GM23248 (cell line): ENCODE measurements around the gene TBC1D23. TPM values are rescaled to one million over a fixed set of nuclear protein-coding genes. Genes with fewer than 3 reads are reported as not detected.
"Not testable (repeated sequence)": the region's sequence is repeated elsewhere in the genome, so short reads cannot be mapped to it uniquely, and the experiment has no call there.

Source experiments
- DNase-seq: peaks from one replicate; pipeline ENCODE4 v3.0.0-alpha.2; 2015
- H2AFZ ChIP-seq: fragments of 200-600 bp; sonication (generic); 2 replicates; pipeline ENCODE4 v1.6.1; 2016; ENCODE audit warnings: antibody characterized with exemption
- H3F3A ChIP-seq: fragments of 200-600 bp; sonication (generic); 2 replicates; pipeline ENCODE4 v1.6.1; 2016; ENCODE audit warnings: mild to moderate bottlenecking, antibody characterized with exemption, mixed run types; ENCODE audit not compliant: insufficient read depth
- H3K27ac ChIP-seq: fragments of 200-600 bp; sonication (generic); 2 replicates; pipeline ENCODE4 v1.5.1; 2016; ENCODE audit warnings: mild to moderate bottlenecking
- H3K27me3 ChIP-seq: fragments of 200-600 bp; sonication (generic); replicated peaks from 2 replicates; pipeline ENCODE4 v1.6.1; 2016; ENCODE audit warnings: mild to moderate bottlenecking; ENCODE audit not compliant: insufficient read depth
- H3K36me3 ChIP-seq: fragments of 200-600 bp; sonication (generic); 2 replicates; pipeline ENCODE4 v1.6.1; 2016; ENCODE audit warnings: low read depth, mild to moderate bottlenecking
- H3K4me1 ChIP-seq: fragments of 200-600 bp; sonication (generic); 2 replicates; pipeline ENCODE4 v1.6.1; 2016; ENCODE audit warnings: mild to moderate bottlenecking; ENCODE audit not compliant: insufficient read depth
- H3K4me2 ChIP-seq: fragments of 200-600 bp; sonication (generic); one replicate; pipeline ENCODE4 v1.6.1; 2016; ENCODE audit warnings: mild to moderate bottlenecking; ENCODE audit not compliant: unreplicated experiment
- H3K4me3 ChIP-seq: fragments of 200-600 bp; sonication (generic); 2 replicates; pipeline ENCODE4 v1.5.1; 2016; ENCODE audit warnings: mild to moderate bottlenecking
- H3K79me2 ChIP-seq: fragments of 200-600 bp; sonication (generic); 2 replicates; pipeline ENCODE4 v1.6.1; 2016; ENCODE audit warnings: mild to moderate bottlenecking; ENCODE audit not compliant: insufficient read depth
- H3K9ac ChIP-seq: fragments of 200-600 bp; sonication (generic); 2 replicates; pipeline ENCODE4 v1.6.1; 2016; ENCODE audit warnings: mild to moderate bottlenecking
- H3K9me2 ChIP-seq: fragments of 200-600 bp; sonication (generic); 2 replicates; pipeline ENCODE4 v1.6.1; 2016; ENCODE audit warnings: mixed run types, mild to moderate bottlenecking, moderate library complexity; ENCODE audit not compliant: insufficient read depth
- H3K9me3 ChIP-seq: fragments of 200-600 bp; sonication (generic); one replicate; pipeline ENCODE4 v1.6.1; 2017; ENCODE audit warnings: low read depth
- H4K20me1 ChIP-seq: fragments of 200-600 bp; sonication (generic); 2 replicates; pipeline ENCODE4 v1.6.0; 2016; ENCODE audit not compliant: insufficient read depth
- EZH2 ChIP-seq: fragments of 200-600 bp; sonication (generic); IDR thresholded peaks from 2 replicates; pipeline ENCODE4 v1.6.1; 2018; ENCODE audit warnings: antibody characterized with exemption, mild to moderate bottlenecking; ENCODE audit not compliant: insufficient read depth, poor library complexity, severe bottlenecking
- EZH2phosphoT487 ChIP-seq: fragments of 200-600 bp; sonication (generic); IDR thresholded peaks from 2 replicates; pipeline ENCODE4 v1.6.1; 2018; ENCODE audit warnings: antibody characterized with exemption, moderate library complexity, mild to moderate bottlenecking, low read depth; ENCODE audit not compliant: insufficient read depth
- WGBS, 2 experiments: methylation state at CpG; one replicate each; pipeline ENCODE4 v1.1.6; 2015 to 2017; ENCODE audit warnings: low lambda C conversion rate in 2 of 2, low coverage in 1 of 2; ENCODE audit errors: missing lambda C conversion rate in 2 of 2; 5-methylcytosine and 5-hydroxymethylcytosine counted together
- in situ Hi-C: fragments of 300-500 bp; cut with MboI; formaldehyde crosslinking; loops from 2 replicates; pipeline ENCODE4 v1.15.0; 2020
- polyA plus RNA-seq: library from polyadenylated mRNA; unstranded; fragments of >200 nt; fragmentation: Nextera tagmentation; extraction: Ambion mirVana; gene quantifications from 2 replicates; pipeline ENCODE4 v1.2.1, GENCODE V29; 2016
- total RNA-seq: library from RNA; depleted of rRNA; stranded (reverse); fragments of >200 nt; shearing (Covaris generic); gene quantifications from 2 replicates; pipeline ENCODE4 v1.2.3, GENCODE V29; 2014

TBC1D23 gene
- total and polyA plus RNA-seq, 2 experiments from 2014 or later: 54.1 to 82.5 TPM

GRCh38 chr3:100227511-100227921 is 33.3 kb upstream of the TBC1D23 start:
- no peaks in the 10 kb centered on the region for H3K27me3 ChIP-seq
- WGBS, 2 experiments: 78 to 83% methylated on average over 2 of the region's 2 CpGs
- no peaks in the 10 kb centered on the region for H3K9me3 ChIP-seq
- DNase-seq: no peak
- no peak overlapping the region for H3K27ac ChIP-seq
- peaks cover 22% of the 10 kb centered on the region for H3K4me1 ChIP-seq
- no peak overlapping the region for H3K4me3 ChIP-seq
- H3K4me2 ChIP-seq: peak overlapping the region; percentile 31
- H3K79me2 ChIP-seq: no peaks in the 10 kb centered on the region
- in situ Hi-C loops: no loop called here
- H2AFZ ChIP-seq: peak overlapping the region; percentile 18; the same call in 1 of the 2 replicates
- TF ChIP-seq EZH2 (no peak), EZH2phosphoT487 (no peak)
- no peak overlapping the region for H3K9ac ChIP-seq
- H3F3A ChIP-seq: 0 out of 2 replicates have a peak, but pooled peaks cover 5% of the 10 kb centered on the region
- no peaks in the 10 kb centered on the region for H4K20me1 ChIP-seq
- H3K36me3 ChIP-seq: no peaks in the 10 kb centered on the region
- H3K9me2 ChIP-seq: no peaks in the 10 kb centered on the region

DNA sequence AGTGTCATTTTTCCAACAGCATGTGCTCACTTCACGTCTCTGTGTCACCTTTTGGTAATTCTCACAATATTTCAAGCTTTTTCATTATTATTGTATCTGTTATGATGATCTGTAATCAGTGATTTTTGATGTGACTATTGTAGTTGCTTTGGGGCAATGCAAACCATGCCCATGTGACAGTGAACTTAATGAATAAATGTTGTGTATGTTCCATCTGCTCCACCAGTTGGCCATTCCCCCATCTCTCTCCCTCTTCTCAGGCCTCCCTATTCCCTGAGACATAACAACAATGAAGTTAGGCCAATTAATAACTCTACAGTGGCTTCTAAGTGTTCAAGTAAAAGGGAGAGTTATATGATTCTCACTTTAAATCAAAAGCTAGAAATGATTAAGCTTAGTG is 32.5 kb upstream of the TBC1D23 start:
- no peak for TF ChIP-seq EZH2
- TF ChIP-seq EZH2phosphoT487: no peak

GRCh38 chr3:100229188-100229587 is 31.6 kb upstream of the TBC1D23 start:
- DNase-seq, H3K9me3 ChIP-seq, H3K9me2 ChIP-seq, H3K9ac ChIP-seq, H4K20me1 ChIP-seq, H3K79me2 ChIP-seq, H3F3A ChIP-seq, H3K4me2 ChIP-seq, in situ Hi-C loops, H3K27me3 ChIP-seq, H3K36me3 ChIP-seq, H3K27ac ChIP-seq, H3K4me3 ChIP-seq, H2AFZ ChIP-seq: not testable (repeated sequence)
- peaks cover 22% of the 10 kb centered on the region for H3K4me1 ChIP-seq
- WGBS, 2 experiments: 90 to 100% methylated on average over 2 to 3 of the region's 3 CpGs

More for the DNA sequence above, 32.5 kb upstream of the TBC1D23 start:
- Histone ChIP-seq H3K27ac (no peak overlapping the region), H3K4me2 (no peak overlapping the region), H4K20me1 (no peaks in the 10 kb centered on the region), H3K4me3 (no peak overlapping the region), H2AFZ (no peak overlapping the region), H3K36me3 (no peaks in the 10 kb centered on the region), H3K79me2 (no peaks in the 10 kb centered on the region), H3K4me1 (peaks cover 22% of the 10 kb centered on the region), H3K9me3 (no peaks in the 10 kb centered on the region), H3K9ac (no peak overlapping the region), H3K27me3 (no peaks in the 10 kb centered on the region), H3K9me2 (no peaks in the 10 kb centered on the region), H3F3A (0 out of 2 replicates have a peak, but pooled peaks cover 5% of the 10 kb centered on the region)
- WGBS, 2 experiments: 95 to 100% methylated on average over 1 of the region's 1 CpG
- in situ Hi-C loops: no loop called here
- DNase-seq: no peak

DNA sequence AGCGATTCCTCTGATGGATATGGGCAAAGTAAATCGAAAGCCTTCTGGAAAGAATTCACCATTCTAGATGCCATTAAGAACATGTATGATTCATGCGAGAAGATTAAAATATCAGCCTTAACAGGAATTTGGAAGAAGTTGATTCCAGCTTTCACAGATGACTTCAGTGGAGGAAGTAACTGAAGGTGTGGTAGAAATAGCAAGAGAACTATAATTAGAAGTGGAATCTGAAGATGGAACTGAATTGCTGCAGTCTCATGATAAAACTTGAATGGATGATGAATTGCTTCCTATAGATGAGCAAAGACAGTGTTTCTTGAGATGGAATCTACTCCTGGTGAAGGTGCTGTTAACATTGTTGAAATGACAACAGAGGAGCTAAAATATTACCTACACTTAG is 30.1 kb upstream of the TBC1D23 start:
- no peak overlapping the region for H3K9ac ChIP-seq
- in situ Hi-C loops: no loop called here
- no peak for TF ChIP-seq EZH2
- H3K27ac ChIP-seq: no peak overlapping the region
- H3K4me3 ChIP-seq: no peak overlapping the region
- 0 out of 2 replicates have a peak, but pooled peaks cover 5% of the 10 kb centered on the region for H3F3A ChIP-seq
- no peak for DNase-seq
- WGBS, 2 experiments: 96 to 98% methylated on average over 3 of the region's 3 CpGs
- no peaks in the 10 kb centered on the region for H3K36me3 ChIP-seq
- no peak overlapping the region for H2AFZ ChIP-seq
- no peaks in the 10 kb centered on the region for H3K27me3 ChIP-seq
- H3K9me3 ChIP-seq: no peaks in the 10 kb centered on the region
- no peaks in the 10 kb centered on the region for H3K79me2 ChIP-seq
- H3K9me2 ChIP-seq: no peaks in the 10 kb centered on the region
- no peak overlapping the region for H3K4me2 ChIP-seq
- no peaks in the 10 kb centered on the region for H4K20me1 ChIP-seq
- peaks cover 22% of the 10 kb centered on the region for H3K4me1 ChIP-seq

GRCh38 chr3:100231668-100232067 is 29.1 kb upstream of the TBC1D23 start:
- H2AFZ ChIP-seq: no peak overlapping the region
- no peaks in the 10 kb centered on the region for H3K79me2 ChIP-seq
- 0 out of 2 replicates have a peak, but pooled peaks cover 1% of the 10 kb centered on the region for H3F3A ChIP-seq
- no peaks in the 10 kb centered on the region for H4K20me1 ChIP-seq
- no peaks in the 10 kb centered on the region for H3K27me3 ChIP-seq
- H3K27ac ChIP-seq: no peak overlapping the region
- in situ Hi-C loops: no loop called here
- WGBS, 2 experiments: 54 to 76% methylated on average over 2 of the region's 2 CpGs
- TF ChIP-seq EZH2: no peak
- TF ChIP-seq EZH2phosphoT487: no peak
- peaks cover 18% of the 10 kb centered on the region for H3K4me1 ChIP-seq
- no peaks in the 10 kb centered on the region for H3K9me3 ChIP-seq
- no peak overlapping the region for H3K9ac ChIP-seq
- no peak overlapping the region for H3K4me3 ChIP-seq
- H3K4me2 ChIP-seq: no peak overlapping the region
- no peaks in the 10 kb centered on the region for H3K9me2 ChIP-seq
- no peaks in the 10 kb centered on the region for H3K36me3 ChIP-seq
- DNase-seq: peak; percentile 42
